HCT116 (cell line): ENCODE data around the gene NUFIP2. TPM values are rescaled to one million over a fixed set of nuclear protein-coding genes. Genes with fewer than 3 reads are reported as not detected.

Source experiments
- ATAC-seq: fragments of 200-7000 bp; cut with Tn5 transposase; 2 replicates; pipeline ENCODE4 v1.9.1; 2020; ENCODE audit warnings: mild to moderate bottlenecking, moderate library complexity
- BruUV-seq: library from RNA; stranded (reverse); fragments of 400-500 nt; replicated peaks from 2 replicates; lab custom pipeline; 2021; lab: Mats Ljungman, UMichigan
- CTCF ChIA-PET: fragments of 300-600 bp; sonication (Branson Sonifier 250); formaldehyde crosslinking; loops from one replicate; lab custom pipeline; 2021; ENCODE audit warnings: antibody characterized with exemption; lab: Charles Lee
- POLR2A ChIA-PET: fragments of 300-600, 350-600 bp; sonication (Branson Sonifier 250); formaldehyde crosslinking; loops from one replicate; lab custom pipeline; 2021; ENCODE audit warnings: antibody characterized with exemption; lab: Charles Lee
- RAD21 ChIA-PET, 2 experiments: fragments of 300-600 bp; sonication (Branson Sonifier 250); formaldehyde crosslinking; loops; one replicate each; lab custom pipeline; 2023; ENCODE audit warnings: low total read pairs in 2 of 2; ENCODE audit not compliant: uncharacterized antibody in 2 of 2, unreplicated experiment in 2 of 2, low non-redundant PET in 1 of 2; lab: Charles Lee
- DNase-seq: peaks from one replicate; pipeline ENCODE4 v3.0.0-alpha.2; 2010; ENCODE audit warnings: low read depth, low spot score
- H2AFZ ChIP-seq: fragments of 200-600 bp; shearing (Covaris generic), sonication (generic); 2 replicates; pipeline ENCODE4 v1.6.1; 2017; ENCODE audit warnings: low read depth, mixed run types, mixed read lengths, antibody characterized with exemption, low read length; ENCODE audit not compliant: poor library complexity, severe bottlenecking
- H3K27ac ChIP-seq: 2 replicates; pipeline ENCODE4 v1.5.1; 2012; ENCODE audit warnings: low read depth, low read length
- H3K27me3 ChIP-seq: fragments of 200-600 bp; sonication (generic); 2 replicates; pipeline ENCODE4 v1.6.1; 2016; ENCODE audit warnings: mixed run types, low read length, mixed read lengths; ENCODE audit not compliant: insufficient read depth
- H3K36me3 ChIP-seq, 2 experiments: fragments of 200-500 bp in 1 of 2; fragments of 200-600 bp in 1 of 2; sonication (Bioruptor generic) in 1 of 2; sonication (generic) in 1 of 2; 2 replicates each; pipeline versions ENCODE4 v1.5.1 to v1.6.1; 2014 to 2016; ENCODE audit warnings: low read length in 2 of 2, inconsistent platforms in 1 of 2, mixed read lengths in 1 of 2, mixed run types in 1 of 2; ENCODE audit not compliant: insufficient read depth in 2 of 2, control insufficient read depth in 1 of 2
- H3K4me1 ChIP-seq, 2 experiments: fragments of 200-600 bp in 1 of 2; sonication (generic) in 1 of 2; 2 replicates each; pipeline versions ENCODE4 v1.5.1 to v1.6.1; 2012 to 2017; ENCODE audit warnings: low read length in 2 of 2, inconsistent platforms in 1 of 2, mild to moderate bottlenecking in 1 of 2, mixed read lengths in 1 of 2, mixed run types in 1 of 2, moderate library complexity in 1 of 2; ENCODE audit not compliant: insufficient read depth in 2 of 2, control insufficient read depth in 1 of 2
- H3K4me2 ChIP-seq: fragments of 200-600 bp; sonication (generic); 2 replicates; pipeline ENCODE4 v1.6.1; 2017; ENCODE audit warnings: mixed run types, low read length, mixed read lengths
- H3K4me3 ChIP-seq, 2 experiments: fragments of 200-600 bp in 1 of 2; sonication (generic) in 1 of 2; replicated peaks in 1 of 2; 2 replicates each; pipeline ENCODE4 v1.5.1; 2011 to 2016; ENCODE audit warnings: low read length in 2 of 2, control low read depth in 1 of 2, low read depth in 1 of 2, mild to moderate bottlenecking in 1 of 2, mixed read lengths in 1 of 2, mixed run types in 1 of 2
- H3K79me2 ChIP-seq: fragments of 200-600 bp; sonication (generic); 2 replicates; pipeline ENCODE4 v1.6.1; 2017; ENCODE audit warnings: mild to moderate bottlenecking, mixed run types, low read length, moderate library complexity, mixed read lengths; ENCODE audit not compliant: insufficient read depth
- H3K9ac ChIP-seq: fragments of 200-600 bp; sonication (generic); 2 replicates; pipeline ENCODE4 v1.6.1; 2016; ENCODE audit warnings: low read length, mixed read lengths
- H3K9me2 ChIP-seq: fragments of 200-600 bp; sonication (generic), shearing (Covaris generic); 2 replicates; pipeline ENCODE4 v1.6.1; 2017; ENCODE audit warnings: mixed run types, mild to moderate bottlenecking, moderate library complexity; ENCODE audit not compliant: insufficient read depth
- H3K9me3 ChIP-seq, 2 experiments: fragments of 200-500 bp in 1 of 2; fragments of 200-600 bp in 1 of 2; sonication (Bioruptor generic) in 1 of 2; sonication (generic) in 1 of 2; 2 replicates each; pipeline ENCODE4 v1.6.1; 2014 to 2017; ENCODE audit warnings: low read length in 2 of 2, mixed read lengths in 2 of 2, inconsistent platforms in 1 of 2, low read depth in 1 of 2, mild to moderate bottlenecking in 1 of 2, mixed run types in 1 of 2, moderate library complexity in 1 of 2; ENCODE audit not compliant: control insufficient read depth in 1 of 2, insufficient read depth in 1 of 2
- H4K20me1 ChIP-seq: fragments of 200-600 bp; sonication (generic), shearing (Covaris generic); 2 replicates; pipeline ENCODE4 v1.6.1; 2017; ENCODE audit warnings: mixed run types, mild to moderate bottlenecking, moderate library complexity; ENCODE audit not compliant: insufficient read depth
- CBX3 ChIP-seq: IDR thresholded peaks from 2 replicates; pipeline ENCODE4 v1.6.1; 2012; ENCODE audit warnings: low read depth
- EGR1 ChIP-seq: IDR thresholded peaks from 2 replicates; pipeline ENCODE4 v1.6.1; 2012; ENCODE audit warnings: low read depth
- EZH2 ChIP-seq: fragments of 200-600 bp; sonication (generic); IDR thresholded peaks from 2 replicates; pipeline ENCODE4 v1.6.1; 2017; ENCODE audit warnings: antibody characterized with exemption, mixed run types
- EZH2phosphoT487 ChIP-seq: fragments of 200-600 bp; IDR thresholded peaks from 2 replicates; pipeline ENCODE4 v1.6.1; 2018; ENCODE audit warnings: antibody characterized with exemption, borderline replicate concordance
- POLR2AphosphoS5 ChIP-seq: IDR thresholded peaks from 2 replicates; pipeline ENCODE4 v1.6.1; 2011; ENCODE audit warnings: mild to moderate bottlenecking, low read depth, low read length, moderate library complexity
- RAD21 ChIP-seq: IDR thresholded peaks from 2 replicates; pipeline ENCODE4 v1.6.1; 2012; ENCODE audit warnings: low read depth, mild to moderate bottlenecking
- SIN3A ChIP-seq: IDR thresholded peaks from 2 replicates; pipeline ENCODE4 v1.6.1; 2012; ENCODE audit warnings: low read depth
- TCF7L2 ChIP-seq: IDR thresholded peaks from 2 replicates; pipeline ENCODE4 v1.7.0; 2011; ENCODE audit warnings: borderline replicate concordance, inconsistent platforms; ENCODE audit not compliant: insufficient read depth, insufficient read length; ENCODE audit errors: extremely low read depth
- ZNF274 ChIP-seq: fragments of 200-500 bp; sonication (Bioruptor generic); IDR thresholded peaks from 2 replicates; pipeline ENCODE4 v1.6.1; 2014; ENCODE audit warnings: mild to moderate bottlenecking, low read depth, low read length, inconsistent platforms
- intact Hi-C: fragments of 100-400 bp; cut with micrococcal nuclease; formaldehyde crosslinking; loops from 2 replicates; pipeline ENCODE4 v1.10.0; 2022
- total RNA-seq: library from RNA; stranded (reverse); gene quantifications from one replicate; pipeline ENCODE4 v1.2.1, GENCODE V29; 2021; ENCODE audit not compliant: unreplicated experiment
- TF ChIP-seq, protein P1 (sequence below): IDR thresholded peaks from 2 replicates; pipeline ENCODE4 v1.6.1; 2011; ENCODE audit warnings: mild to moderate bottlenecking, low read length, moderate library complexity; ENCODE audit not compliant: insufficient replicate concordance; ENCODE audit errors: extremely low read depth
- TF ChIP-seq, protein P2 (sequence below): IDR thresholded peaks from 2 replicates; pipeline ENCODE4 v1.6.1; 2012
- TF ChIP-seq, protein P3 (sequence below): IDR thresholded peaks from 2 replicates; pipeline ENCODE4 v1.6.1; 2012
- TF ChIP-seq, protein P4 (sequence below): IDR thresholded peaks from 2 replicates; pipeline ENCODE4 v1.6.1; 2012; ENCODE audit warnings: low read depth

The NUFIP2 gene
- total RNA-seq, 1 experiment from 2014 or later: 66.5 TPM

DNA sequence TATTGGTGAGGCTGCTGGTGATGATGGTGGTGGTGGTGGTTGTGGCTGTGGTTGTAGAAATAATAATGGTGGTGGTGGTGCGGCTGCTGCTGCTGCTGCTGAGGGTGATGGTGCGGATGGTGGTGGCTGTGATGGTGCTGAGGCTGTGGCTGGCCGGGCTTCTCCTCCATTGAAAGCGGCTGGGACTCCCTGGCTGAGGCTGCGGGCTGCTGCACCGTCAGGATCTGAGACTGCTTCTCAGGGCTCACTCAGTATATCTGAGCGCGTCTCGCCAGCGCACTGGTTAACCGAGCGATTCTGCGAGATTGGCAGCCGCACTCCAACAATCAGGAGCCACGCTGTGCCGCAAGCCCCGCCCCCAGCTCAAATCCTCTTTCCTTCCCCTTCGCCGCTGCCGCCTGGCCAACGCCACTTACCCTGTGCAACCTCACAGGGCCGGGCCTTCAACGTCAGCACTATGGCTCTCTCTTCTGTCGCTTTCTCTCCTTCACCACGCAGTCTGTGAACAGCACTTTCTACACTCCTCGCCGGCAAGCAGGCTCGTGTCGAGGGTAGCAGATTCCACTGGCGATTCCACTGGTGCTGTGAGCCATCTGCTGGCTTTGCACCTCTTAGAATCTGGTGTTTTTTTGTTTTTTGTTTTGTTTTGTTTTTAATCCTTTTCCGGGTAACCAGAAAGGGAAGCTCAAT lies at the start of gene NUFIP2 (continued):
- TF ChIP-seq POLR2AphosphoS5: peak; percentile 100
- no peak; the same call in 1 of the 2 replicates for TF ChIP-seq CBX3
- TF ChIP-seq RAD21: no peak
- TF ChIP-seq TCF7L2: no peak
- TF ChIP-seq, protein P1, sequence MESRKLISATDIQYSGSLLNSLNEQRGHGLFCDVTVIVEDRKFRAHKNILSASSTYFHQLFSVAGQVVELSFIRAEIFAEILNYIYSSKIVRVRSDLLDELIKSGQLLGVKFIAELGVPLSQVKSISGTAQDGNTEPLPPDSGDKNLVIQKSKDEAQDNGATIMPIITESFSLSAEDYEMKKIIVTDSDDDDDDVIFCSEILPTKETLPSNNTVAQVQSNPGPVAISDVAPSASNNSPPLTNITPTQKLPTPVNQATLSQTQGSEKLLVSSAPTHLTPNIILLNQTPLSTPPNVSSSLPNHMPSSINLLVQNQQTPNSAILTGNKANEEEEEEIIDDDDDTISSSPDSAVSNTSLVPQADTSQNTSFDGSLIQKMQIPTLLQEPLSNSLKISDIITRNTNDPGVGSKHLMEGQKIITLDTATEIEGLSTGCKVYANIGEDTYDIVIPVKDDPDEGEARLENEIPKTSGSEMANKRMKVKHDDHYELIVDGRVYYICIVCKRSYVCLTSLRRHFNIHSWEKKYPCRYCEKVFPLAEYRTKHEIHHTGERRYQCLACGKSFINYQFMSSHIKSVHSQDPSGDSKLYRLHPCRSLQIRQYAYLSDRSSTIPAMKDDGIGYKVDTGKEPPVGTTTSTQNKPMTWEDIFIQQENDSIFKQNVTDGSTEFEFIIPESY: no peak
- TF ChIP-seq, protein P2, sequence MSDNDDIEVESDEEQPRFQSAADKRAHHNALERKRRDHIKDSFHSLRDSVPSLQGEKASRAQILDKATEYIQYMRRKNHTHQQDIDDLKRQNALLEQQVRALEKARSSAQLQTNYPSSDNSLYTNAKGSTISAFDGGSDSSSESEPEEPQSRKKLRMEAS: peak; percentile 63

DNA sequence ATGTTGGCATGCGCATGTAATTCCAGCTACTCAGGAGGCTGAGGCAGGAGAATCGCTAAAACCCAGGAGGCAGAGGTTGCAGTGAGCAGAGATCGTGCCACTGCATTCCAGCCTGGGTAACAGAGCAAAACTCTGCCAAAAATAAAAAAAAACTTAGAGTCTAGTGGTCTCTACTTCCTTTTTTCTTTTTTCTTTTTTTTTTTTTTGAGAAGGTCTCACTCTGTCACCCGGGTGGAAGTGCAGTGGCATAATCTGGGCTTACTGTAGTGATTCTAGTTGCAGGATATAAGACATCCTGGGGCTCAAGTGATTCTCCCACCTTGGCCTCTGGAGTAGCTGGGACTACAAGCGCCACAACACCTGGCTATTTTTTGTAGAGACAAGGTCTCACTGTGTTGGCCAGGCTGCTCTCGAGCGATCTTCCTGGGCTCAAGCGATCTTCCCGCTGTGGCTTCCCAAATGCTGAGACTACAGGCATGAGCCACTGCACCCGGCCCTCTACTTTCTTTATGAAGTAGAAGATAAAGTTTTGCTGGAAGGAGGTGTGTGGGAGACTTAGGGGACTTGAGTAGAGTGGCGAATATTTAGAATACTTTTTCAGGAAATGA lies 48.3 kb upstream of the NUFIP2 start:
- no TSS peak for BruUV-seq
- H3K4me2 ChIP-seq: no peak overlapping the region
- no peaks in the 10 kb centered on the region for H3K4me1 ChIP-seq
- H2AFZ ChIP-seq: no peak overlapping the region
- intact Hi-C loops: no loop called here
- H3K27ac ChIP-seq: no peak overlapping the region
- ChIA-PET CTCF (no interaction called here), RAD21 (no interaction called here), POLR2A (no interaction called here)
- H4K20me1 ChIP-seq: no peaks in the 10 kb centered on the region
- H3K9me3 ChIP-seq: no peaks in the 10 kb centered on the region
- H3K4me3 ChIP-seq: no peak overlapping the region
- ATAC-seq (no peak), DNase-seq (no peak)
- TF ChIP-seq, protein P1: no peak
- TF ChIP-seq ZNF274: no peak
- TF ChIP-seq EGR1: no peak
- TF ChIP-seq RAD21: no peak
- TF ChIP-seq SIN3A: no peak
- TF ChIP-seq, protein P3, sequence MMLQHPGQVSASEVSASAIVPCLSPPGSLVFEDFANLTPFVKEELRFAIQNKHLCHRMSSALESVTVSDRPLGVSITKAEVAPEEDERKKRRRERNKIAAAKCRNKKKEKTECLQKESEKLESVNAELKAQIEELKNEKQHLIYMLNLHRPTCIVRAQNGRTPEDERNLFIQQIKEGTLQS: no peak
- TF ChIP-seq, protein P4, sequence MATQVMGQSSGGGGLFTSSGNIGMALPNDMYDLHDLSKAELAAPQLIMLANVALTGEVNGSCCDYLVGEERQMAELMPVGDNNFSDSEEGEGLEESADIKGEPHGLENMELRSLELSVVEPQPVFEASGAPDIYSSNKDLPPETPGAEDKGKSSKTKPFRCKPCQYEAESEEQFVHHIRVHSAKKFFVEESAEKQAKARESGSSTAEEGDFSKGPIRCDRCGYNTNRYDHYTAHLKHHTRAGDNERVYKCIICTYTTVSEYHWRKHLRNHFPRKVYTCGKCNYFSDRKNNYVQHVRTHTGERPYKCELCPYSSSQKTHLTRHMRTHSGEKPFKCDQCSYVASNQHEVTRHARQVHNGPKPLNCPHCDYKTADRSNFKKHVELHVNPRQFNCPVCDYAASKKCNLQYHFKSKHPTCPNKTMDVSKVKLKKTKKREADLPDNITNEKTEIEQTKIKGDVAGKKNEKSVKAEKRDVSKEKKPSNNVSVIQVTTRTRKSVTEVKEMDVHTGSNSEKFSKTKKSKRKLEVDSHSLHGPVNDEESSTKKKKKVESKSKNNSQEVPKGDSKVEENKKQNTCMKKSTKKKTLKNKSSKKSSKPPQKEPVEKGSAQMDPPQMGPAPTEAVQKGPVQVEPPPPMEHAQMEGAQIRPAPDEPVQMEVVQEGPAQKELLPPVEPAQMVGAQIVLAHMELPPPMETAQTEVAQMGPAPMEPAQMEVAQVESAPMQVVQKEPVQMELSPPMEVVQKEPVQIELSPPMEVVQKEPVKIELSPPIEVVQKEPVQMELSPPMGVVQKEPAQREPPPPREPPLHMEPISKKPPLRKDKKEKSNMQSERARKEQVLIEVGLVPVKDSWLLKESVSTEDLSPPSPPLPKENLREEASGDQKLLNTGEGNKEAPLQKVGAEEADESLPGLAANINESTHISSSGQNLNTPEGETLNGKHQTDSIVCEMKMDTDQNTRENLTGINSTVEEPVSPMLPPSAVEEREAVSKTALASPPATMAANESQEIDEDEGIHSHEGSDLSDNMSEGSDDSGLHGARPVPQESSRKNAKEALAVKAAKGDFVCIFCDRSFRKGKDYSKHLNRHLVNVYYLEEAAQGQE: no peak
- no peak for TF ChIP-seq EZH2phosphoT487
- TF ChIP-seq EZH2: no peak
- H3K9ac ChIP-seq: no peak overlapping the region
- H3K36me3 ChIP-seq: no peaks in the 10 kb centered on the region
- 0 out of 2 replicates have a peak, but pooled peaks cover 9% of the 10 kb centered on the region for H3K27me3 ChIP-seq
- no peaks in the 10 kb centered on the region for H3K79me2 ChIP-seq
- no peaks in the 10 kb centered on the region for H3K9me2 ChIP-seq
